GM12878 (cell line): ENCODE results near the gene KLHDC8A. TPM values are rescaled to one million over a fixed set of nuclear protein-coding genes. Genes with fewer than 3 reads are reported as not detected.

Source experiments
- ATAC-seq: fragments of 200-7000 bp; cut with Tn5 transposase; 3 replicates; pipeline ENCODE4 v1.9.1; 2020; ENCODE audit warnings: mild to moderate bottlenecking, moderate library complexity
- BruUV-seq: library from RNA; stranded (reverse); fragments of 400-500 nt; replicated peaks from 2 replicates; lab custom pipeline; 2021; lab: Mats Ljungman, UMichigan
- CTCF ChIA-PET: fragments of 300-600 bp; sonication (Branson Sonifier 250); formaldehyde crosslinking; extraction: SDS; loops from one replicate; lab custom pipeline; 2021; ENCODE audit warnings: inconsistent platforms; lab: Yijun Ruan, JAX
- POLR2A ChIA-PET: fragments of 350-600 bp; formaldehyde crosslinking; extraction: SDS; loops from one replicate; lab custom pipeline; 2021; ENCODE audit warnings: inconsistent platforms; lab: Charles Lee
- RAD21 ChIA-PET: fragments of 300-600 bp; sonication (Branson Sonifier 250); formaldehyde crosslinking; loops from one replicate; lab custom pipeline; 2023; ENCODE audit warnings: antibody characterized with exemption; ENCODE audit not compliant: unreplicated experiment; lab: Charles Lee
- SMC1A ChIA-PET: fragments of 300-600 bp; sonication (Branson Sonifier 250); formaldehyde crosslinking; loops from one replicate; lab custom pipeline; 2023; ENCODE audit not compliant: unreplicated experiment, uncharacterized antibody; lab: Charles Lee
- DNase-seq: peaks from one replicate; pipeline ENCODE4 v3.0.0-alpha.2; 2011; ENCODE audit warnings: low read depth, low spot score
- FAIRE-seq: peaks from 3 replicates; lab custom pipeline; 2011; peaks lifted over from hg19 to GRCh38; lab: Jason Lieb, UNC
- H2AFZ ChIP-seq: 2 replicates; pipeline ENCODE4 v1.6.0; 2011; ENCODE audit warnings: low read depth, low read length, control low read depth; ENCODE audit not compliant: control insufficient read depth
- H3K27ac ChIP-seq: 2 replicates; pipeline ENCODE4 v1.5.1; 2011; ENCODE audit warnings: control low read depth; ENCODE audit not compliant: control insufficient read depth, insufficient read depth
- H3K27me3 ChIP-seq, 2 experiments: replicated peaks in 1 of 2; 2 replicates each; pipeline versions ENCODE4 v1.6.0 to v1.6.1; 2011; ENCODE audit warnings: low read length in 1 of 2; ENCODE audit not compliant: control insufficient read depth in 2 of 2, insufficient read depth in 2 of 2
- H3K36me3 ChIP-seq, 2 experiments: 2 replicates each; pipeline ENCODE4 v1.5.1; 2011; ENCODE audit warnings: low read length in 1 of 2; ENCODE audit not compliant: control insufficient read depth in 2 of 2, insufficient read depth in 2 of 2
- H3K4me1 ChIP-seq: 2 replicates; pipeline ENCODE4 v1.6.1; 2011; ENCODE audit warnings: mild to moderate bottlenecking, low read length, moderate library complexity, mixed read lengths; ENCODE audit not compliant: control insufficient read depth, insufficient read depth
- H3K4me2 ChIP-seq: 2 replicates; pipeline ENCODE4 v1.6.0; 2011; ENCODE audit warnings: control low read depth; ENCODE audit not compliant: control insufficient read depth, insufficient read depth
- H3K4me3 ChIP-seq: fragments of 200-600 bp; sonication (generic); 2 replicates; pipeline ENCODE4 v1.5.1; 2016
- H3K79me2 ChIP-seq: 2 replicates; pipeline ENCODE4 v1.6.0; 2011; ENCODE audit warnings: low read length; ENCODE audit not compliant: control insufficient read depth, insufficient read depth
- H3K9ac ChIP-seq: 2 replicates; pipeline ENCODE4 v1.8.0; 2011; ENCODE audit warnings: low read length, control low read depth, mixed read lengths; ENCODE audit not compliant: control insufficient read depth, insufficient read depth
- H3K9me3 ChIP-seq: replicated peaks from 3 replicates; pipeline ENCODE4 v1.5.1; 2011; ENCODE audit warnings: mild to moderate bottlenecking, low read length; ENCODE audit not compliant: control insufficient read depth, insufficient read depth
- H4K20me1 ChIP-seq: 2 replicates; pipeline ENCODE4 v1.6.0; 2011; ENCODE audit not compliant: control insufficient read depth, insufficient read depth
- BMI1 ChIP-seq: fragments of 450-650 bp; IDR thresholded peaks from 2 replicates; pipeline ENCODE4 v1.6.1; 2016; ENCODE audit warnings: mild to moderate bottlenecking, moderate library complexity, borderline replicate concordance
- CBX5 ChIP-seq: sonication (generic); IDR thresholded peaks from 2 replicates; pipeline ENCODE4 v1.6.1; 2016; ENCODE audit warnings: low read depth, moderate library complexity, mild to moderate bottlenecking, inconsistent platforms
- CHD1 ChIP-seq: IDR thresholded peaks from 2 replicates; pipeline ENCODE4 v1.6.1; 2012; ENCODE audit warnings: low read depth, low read length, improper control_type of control experiment
- CREB1 ChIP-seq: IDR thresholded peaks from 2 replicates; pipeline ENCODE4 v1.6.1; 2012; ENCODE audit warnings: low read depth, mild to moderate bottlenecking, inconsistent platforms
- KLF5 ChIP-seq: fragments of 450-650 bp; IDR thresholded peaks from 2 replicates; pipeline ENCODE4 v1.6.1; 2014; ENCODE audit warnings: mild to moderate bottlenecking; ENCODE audit not compliant: partially characterized antibody
- MTA2 ChIP-seq: fragments of 450-650 bp; IDR thresholded peaks from 2 replicates; pipeline ENCODE4 v1.6.1; 2016; ENCODE audit warnings: low read depth, mild to moderate bottlenecking, moderate library complexity
- RELA ChIP-seq: fragments of 450-650 bp; IDR thresholded peaks from 2 replicates; pipeline ENCODE4 v1.8.0; 2014; ENCODE audit warnings: borderline replicate concordance; ENCODE audit not compliant: partially characterized antibody
- RFX5 ChIP-seq: IDR thresholded peaks from 2 replicates; pipeline ENCODE4 v1.6.1; 2011; ENCODE audit warnings: low read depth, low read length, improper control_type of control experiment
- SMAD5 ChIP-seq: IDR thresholded peaks from 2 replicates; pipeline ENCODE4 v1.6.1; 2016; ENCODE audit warnings: antibody characterized with exemption, low read depth
- STAT1 ChIP-seq: fragments of 450-650 bp; conservative IDR thresholded peaks from 2 replicates; pipeline ENCODE4 v1.6.1; 2014; ENCODE audit warnings: antibody characterized with exemption, mild to moderate bottlenecking
- SUPT20H ChIP-seq: IDR thresholded peaks from 2 replicates; pipeline ENCODE4 v1.6.1; 2011; ENCODE audit warnings: low read depth, mild to moderate bottlenecking, low read length, moderate library complexity, borderline replicate concordance; ENCODE audit not compliant: control insufficient read depth
- TBL1XR1 ChIP-seq: IDR thresholded peaks from 2 replicates; pipeline ENCODE4 v1.6.1; 2012; ENCODE audit warnings: low read depth, low read length, improper control_type of control experiment
- WGBS: methylation state at CpG from one replicate; pipeline ENCODE4 v1.1.6; 2016; ENCODE audit warnings: low lambda C conversion rate; ENCODE audit not compliant: insufficient replicate concordance, insufficient coverage; ENCODE audit errors: missing lambda C conversion rate; 5-methylcytosine and 5-hydroxymethylcytosine counted together
- in situ Hi-C: fragments of 300-500 bp; cut with MboI; formaldehyde crosslinking; loops from 9 replicates; pipeline ENCODE4 v1.14.3; 2018; ENCODE audit warnings: mixed read lengths
- intact Hi-C: fragments of 100-400 bp; cut with micrococcal nuclease; formaldehyde crosslinking; loops from one replicate; pipeline ENCODE4 v1.14.2; 2022; ENCODE audit not compliant: unreplicated experiment
- polyA plus RNA-seq, 11 experiments: library from polyadenylated mRNA; depleted of rRNA in 4 of 11; unstranded in 6 of 11; stranded (reverse) in 5 of 11; fragments of >200 nt; fragmentation: Nextera tagmentation in 4 of 11; fragmentation: Illumina TruSeq in 1 of 11; extraction: Ambion mirVana in 4 of 11; extraction: Trizol in 1 of 11; gene quantifications; 1 replicate in 1 of 11; 2 replicates in 10 of 11; pipeline versions ENCODE4 v1.2.1 to v1.2.3, GENCODE V29; 2011 to 2016; ENCODE audit warnings: inconsistent platforms in 2 of 11, missing spikeins in 2 of 11, low read depth in 1 of 11
- total RNA-seq, 4 experiments: library from RNA; depleted of rRNA in 3 of 4; stranded (reverse); fragments of >200 nt in 3 of 4; fragmentation: Illumina TruSeq in 1 of 4; extraction: Trizol in 1 of 4; gene quantifications; 2 replicates each; pipeline versions ENCODE4 v1.2.1 to v1.2.3, GENCODE V29; 2013 to 2021
- TF ChIP-seq, protein P1 (sequence below): fragments of 450-650 bp; IDR thresholded peaks from 2 replicates; pipeline ENCODE4 v1.6.1; 2017; ENCODE audit warnings: mild to moderate bottlenecking, low read depth, inconsistent platforms; ENCODE audit not compliant: poor library complexity, severe bottlenecking

The KLHDC8A gene
- total and polyA plus RNA-seq, 10 of the 15 experiments (the other 5 are each of a cell fraction or from before 2014, with no cell fraction given): not detected

DNA sequence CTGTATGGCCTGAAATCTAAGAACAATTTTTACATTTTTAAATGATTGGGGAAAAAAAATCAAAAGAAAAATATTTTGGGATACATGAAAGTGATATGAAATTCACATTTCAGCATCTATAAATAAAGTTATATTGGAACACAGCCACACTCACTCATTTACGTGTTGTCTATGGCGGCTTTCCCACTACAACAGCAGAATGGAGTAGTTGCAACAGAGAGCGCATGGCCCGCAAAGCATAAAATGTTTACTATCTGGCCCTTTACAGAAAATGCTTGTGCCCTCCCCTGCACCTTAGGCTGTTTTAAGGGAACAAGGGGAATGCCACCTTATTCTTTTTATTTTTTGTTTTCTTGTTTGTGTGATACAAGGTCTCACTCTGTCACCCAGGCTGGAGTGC, 3.5 kb downstream of the KLHDC8A start:
- H4K20me1 ChIP-seq: no peaks in the 10 kb centered on the region
- ChIA-PET CTCF (interaction anchor here (1.2 to 5.8 kb wide), 26 partner anchors 10 to 279 kb away, joined by 3 to 167 read pairs (median 7); no protein-coding TSS in a partner anchor), SMC1A (interaction anchor here (1.1 to 5.6 kb wide), 12 partner anchors 14 to 173 kb away, joined by 3 to 107 read pairs (median 11); no protein-coding TSS in a partner anchor), POLR2A (no interaction called here), RAD21 (interaction anchor here (1.3 to 2.5 kb wide), 10 partner anchors 9 to 305 kb away, joined by 3 to 29 read pairs (median 10); no protein-coding TSS in a partner anchor)
- intact Hi-C loops: no loop called here
- TF ChIP-seq CBX5 (no peak), CHD1 (no peak), STAT1 (no peak), SMAD5 (no peak), RFX5 (no peak), BMI1 (no peak), RELA (no peak), TBL1XR1 (no peak), KLF5 (no peak), SUPT20H (no peak), MTA2 (no peak), CREB1 (no peak)
- TF ChIP-seq, protein P1, sequence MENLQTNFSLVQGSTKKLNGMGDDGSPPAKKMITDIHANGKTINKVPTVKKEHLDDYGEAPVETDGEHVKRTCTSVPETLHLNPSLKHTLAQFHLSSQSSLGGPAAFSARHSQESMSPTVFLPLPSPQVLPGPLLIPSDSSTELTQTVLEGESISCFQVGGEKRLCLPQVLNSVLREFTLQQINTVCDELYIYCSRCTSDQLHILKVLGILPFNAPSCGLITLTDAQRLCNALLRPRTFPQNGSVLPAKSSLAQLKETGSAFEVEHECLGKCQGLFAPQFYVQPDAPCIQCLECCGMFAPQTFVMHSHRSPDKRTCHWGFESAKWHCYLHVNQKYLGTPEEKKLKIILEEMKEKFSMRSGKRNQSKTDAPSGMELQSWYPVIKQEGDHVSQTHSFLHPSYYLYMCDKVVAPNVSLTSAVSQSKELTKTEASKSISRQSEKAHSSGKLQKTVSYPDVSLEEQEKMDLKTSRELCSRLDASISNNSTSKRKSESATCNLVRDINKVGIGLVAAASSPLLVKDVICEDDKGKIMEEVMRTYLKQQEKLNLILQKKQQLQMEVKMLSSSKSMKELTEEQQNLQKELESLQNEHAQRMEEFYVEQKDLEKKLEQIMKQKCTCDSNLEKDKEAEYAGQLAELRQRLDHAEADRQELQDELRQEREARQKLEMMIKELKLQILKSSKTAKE: no peak
- no peak for DNase-seq
- no peaks in the 10 kb centered on the region for H3K4me1 ChIP-seq
- ATAC-seq: no peak
- no peaks in the 10 kb centered on the region for H3K9me3 ChIP-seq
- no peak overlapping the region for H3K9ac ChIP-seq
- no TSS peak for BruUV-seq
- 67% methylated on average over 4 of the region's 4 CpGs for WGBS
- H3K4me3 ChIP-seq: no peak overlapping the region
- H3K36me3 ChIP-seq: no peaks in the 10 kb centered on the region
- no peaks in the 10 kb centered on the region for H3K79me2 ChIP-seq
- no peak for FAIRE-seq
- in situ Hi-C loops: no loop called here
- H3K27me3 ChIP-seq: peaks cover 0 to 8% of the 10 kb centered on the region in 2 experiments; a peak in 3 of 4 replicates
- H3K27ac ChIP-seq: no peak overlapping the region
- H3K4me2 ChIP-seq: no peak overlapping the region
- no peak overlapping the region for H2AFZ ChIP-seq
